Lower lobe of right lung (tissue), 2 donors: Measurements from ENCODE around the gene GUK1. TPM values are rescaled to one million over a fixed set of nuclear protein-coding genes. Genes with fewer than 3 reads are reported as not detected.
A peak's percentile ranks its signal among the peaks of the same experiment; 100 is the strongest.

Experiments
- ATAC-seq, 2 donors: fragments of 200-7000 bp; cut with Tn5 transposase; one replicate each; pipeline ENCODE4 v1.9.1; 2020 to 2022; ENCODE audit warnings: mild to moderate bottlenecking in 2 of 2, moderate library complexity in 2 of 2
- DNase-seq: peaks from one replicate; pipeline ENCODE4 v3.0.0-alpha.2; 2020
- H3K27ac ChIP-seq: fragments of 200-600 bp; one replicate; pipeline ENCODE4 v1.8.0; 2022
- H3K27me3 ChIP-seq: fragments of 200-600 bp; one replicate; pipeline ENCODE4 v1.8.0; 2022; ENCODE audit warnings: low read depth
- H3K36me3 ChIP-seq: fragments of 200-600 bp; one replicate; pipeline ENCODE4 v1.8.0; 2022; ENCODE audit warnings: mild to moderate bottlenecking
- H3K4me1 ChIP-seq: fragments of 200-600 bp; one replicate; pipeline ENCODE4 v1.8.0; 2022
- H3K4me3 ChIP-seq: fragments of 200-600 bp; one replicate; pipeline ENCODE4 v1.8.0; 2022; ENCODE audit warnings: mild to moderate bottlenecking
- H3K9me3 ChIP-seq: fragments of 200-600 bp; one replicate; pipeline ENCODE4 v1.8.0; 2022
- intact Hi-C: fragments of 100-400 bp; cut with DNase I; formaldehyde crosslinking; loops from one replicate; pipeline ENCODE4 v1.11.0; 2022
- total RNA-seq: library from RNA; stranded (reverse); fragmentation: NEBNext Ultra II Directional; extraction: Animal tissue kit (Norgen Biotek cat#: 25700); gene quantifications from one replicate; pipeline ENCODE4 v1.2.1, GENCODE V29; 2021
- TF ChIP-seq, protein P1 (sequence below): fragments of 200-600 bp; IDR thresholded peaks from one replicate; pipeline ENCODE4 v1.8.0; 2022; ENCODE audit warnings: antibody characterized with exemption, mild to moderate bottlenecking
- donor health status: DM: no; HTN: yes; CAD: no; lungs with severe emphysema.

Gene GUK1
- total RNA-seq, 1 donor from 2014 or later, result 192 TPM

DNA sequence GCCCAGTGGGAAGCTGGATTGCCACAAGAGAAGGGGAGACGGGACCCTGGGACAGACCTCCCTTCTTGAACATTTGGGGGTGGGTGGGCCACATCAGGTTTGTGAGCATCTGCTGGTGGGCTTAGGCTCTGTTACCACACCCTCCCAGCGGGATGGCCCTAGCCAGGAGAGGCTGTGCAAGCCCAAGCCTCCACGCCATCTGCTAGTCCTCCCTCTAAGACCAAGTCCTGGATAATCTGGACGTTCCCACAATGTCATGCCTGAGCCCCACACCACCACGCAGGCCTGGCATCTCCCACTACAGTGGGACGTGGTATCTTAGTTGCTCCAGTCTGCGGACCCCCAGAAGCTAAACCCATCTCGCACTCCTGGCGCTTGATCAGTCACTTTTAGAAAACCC lies 21.8 kb downstream of the GUK1 start:
- TF ChIP-seq, protein P1, sequence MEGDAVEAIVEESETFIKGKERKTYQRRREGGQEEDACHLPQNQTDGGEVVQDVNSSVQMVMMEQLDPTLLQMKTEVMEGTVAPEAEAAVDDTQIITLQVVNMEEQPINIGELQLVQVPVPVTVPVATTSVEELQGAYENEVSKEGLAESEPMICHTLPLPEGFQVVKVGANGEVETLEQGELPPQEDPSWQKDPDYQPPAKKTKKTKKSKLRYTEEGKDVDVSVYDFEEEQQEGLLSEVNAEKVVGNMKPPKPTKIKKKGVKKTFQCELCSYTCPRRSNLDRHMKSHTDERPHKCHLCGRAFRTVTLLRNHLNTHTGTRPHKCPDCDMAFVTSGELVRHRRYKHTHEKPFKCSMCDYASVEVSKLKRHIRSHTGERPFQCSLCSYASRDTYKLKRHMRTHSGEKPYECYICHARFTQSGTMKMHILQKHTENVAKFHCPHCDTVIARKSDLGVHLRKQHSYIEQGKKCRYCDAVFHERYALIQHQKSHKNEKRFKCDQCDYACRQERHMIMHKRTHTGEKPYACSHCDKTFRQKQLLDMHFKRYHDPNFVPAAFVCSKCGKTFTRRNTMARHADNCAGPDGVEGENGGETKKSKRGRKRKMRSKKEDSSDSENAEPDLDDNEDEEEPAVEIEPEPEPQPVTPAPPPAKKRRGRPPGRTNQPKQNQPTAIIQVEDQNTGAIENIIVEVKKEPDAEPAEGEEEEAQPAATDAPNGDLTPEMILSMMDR, result no peak
- Histone ChIP-seq H3K27ac (peak overlapping the region; percentile 100), H3K9me3 (no peaks in the 10 kb centered on the region), H3K27me3 (peaks cover 10% of the 10 kb centered on the region), H3K4me1 (peaks cover 47% of the 10 kb centered on the region), H3K4me3 (no peak overlapping the region), H3K36me3 (no peaks in the 10 kb centered on the region)
- ATAC-seq, result no peak
- DNase-seq, result peak; percentile 30
- intact Hi-C loops, result no loop called here

DNA sequence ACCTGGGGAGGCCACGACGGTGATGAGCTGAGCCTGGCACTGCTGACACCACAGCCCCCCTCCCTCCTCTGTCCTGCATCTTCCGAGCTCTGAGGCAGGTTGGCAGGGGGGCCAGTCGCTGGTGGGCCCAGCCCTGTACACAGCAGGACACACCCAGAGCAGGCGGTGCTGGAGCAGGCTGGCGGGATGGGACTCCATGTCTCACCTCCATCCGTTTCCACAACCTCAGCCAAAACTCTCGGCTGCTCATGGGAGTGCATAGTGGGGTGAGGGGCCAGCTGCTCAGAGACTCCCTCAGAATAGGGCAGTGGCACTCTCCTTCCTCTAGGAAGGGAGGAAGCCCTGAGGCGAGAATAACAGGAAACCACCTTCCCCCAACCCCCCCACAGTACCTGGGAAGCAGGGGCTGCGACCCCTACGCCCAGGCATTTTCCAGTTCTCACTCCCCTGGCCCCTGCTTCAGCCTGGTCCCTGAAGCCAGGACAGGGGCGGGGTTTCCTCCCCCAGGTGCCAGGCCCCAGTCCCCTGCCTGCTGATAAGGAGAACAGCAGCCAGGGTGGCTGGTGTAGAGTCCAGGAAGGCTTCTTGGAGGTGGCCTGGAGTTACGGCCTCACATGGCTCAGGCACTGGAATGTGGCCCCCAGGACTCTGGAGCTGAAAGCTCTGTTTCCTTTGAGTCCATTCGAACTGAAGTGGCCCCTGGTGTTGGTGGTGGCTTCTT lies 22.4 kb downstream of the GUK1 start:
- Histone ChIP-seq H3K4me3 (no peak overlapping the region), H3K9me3 (no peaks in the 10 kb centered on the region), H3K27me3 (peaks cover 10% of the 10 kb centered on the region), H3K27ac (peak overlapping the region; percentile 100), H3K4me1 (peaks cover 53% of the 10 kb centered on the region), H3K36me3 (no peaks in the 10 kb centered on the region)
- peak; percentile 57 for DNase-seq
- TF ChIP-seq, protein P1, result no peak
- intact Hi-C loops, result no loop called here
- ATAC-seq, result no peak

DNA sequence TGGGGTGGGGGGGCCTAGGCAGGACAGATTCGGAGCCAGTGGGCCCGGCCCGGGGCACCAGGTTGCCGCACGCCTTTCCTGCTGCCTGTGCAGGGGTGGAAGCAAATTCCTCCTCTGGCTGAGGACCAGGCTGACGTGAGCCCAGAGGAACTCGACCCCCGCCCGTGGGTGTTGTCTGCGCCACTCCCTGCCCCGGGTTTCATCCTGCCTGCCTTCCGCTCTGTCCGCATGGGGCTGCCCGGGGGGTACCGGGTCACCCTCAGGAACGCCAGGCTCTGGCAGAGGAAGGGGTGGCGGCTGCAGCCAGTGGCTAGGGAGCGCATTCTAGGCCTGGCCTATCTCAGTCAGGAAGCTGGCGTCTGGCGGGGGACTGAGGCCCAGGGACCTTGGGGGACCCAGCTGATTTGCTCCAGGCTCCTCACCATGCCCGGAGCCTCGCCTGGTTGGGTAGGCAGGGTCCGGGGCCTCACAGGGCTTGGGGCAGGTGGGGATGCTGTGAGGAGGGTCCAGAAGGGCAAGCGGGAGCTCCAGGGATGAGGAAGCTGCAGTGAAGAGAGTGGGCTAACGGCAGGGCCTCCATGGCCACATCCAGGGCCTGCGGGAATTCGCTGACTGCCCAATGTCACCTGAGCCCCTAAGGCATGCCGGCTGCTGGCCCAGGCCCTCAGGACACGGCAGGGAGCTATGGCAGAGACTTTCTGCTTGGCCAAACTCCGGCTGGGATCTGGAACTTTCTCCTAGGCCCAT lies 23.1 kb downstream of the GUK1 start:
- intact Hi-C loops, result no loop called here

DNA sequence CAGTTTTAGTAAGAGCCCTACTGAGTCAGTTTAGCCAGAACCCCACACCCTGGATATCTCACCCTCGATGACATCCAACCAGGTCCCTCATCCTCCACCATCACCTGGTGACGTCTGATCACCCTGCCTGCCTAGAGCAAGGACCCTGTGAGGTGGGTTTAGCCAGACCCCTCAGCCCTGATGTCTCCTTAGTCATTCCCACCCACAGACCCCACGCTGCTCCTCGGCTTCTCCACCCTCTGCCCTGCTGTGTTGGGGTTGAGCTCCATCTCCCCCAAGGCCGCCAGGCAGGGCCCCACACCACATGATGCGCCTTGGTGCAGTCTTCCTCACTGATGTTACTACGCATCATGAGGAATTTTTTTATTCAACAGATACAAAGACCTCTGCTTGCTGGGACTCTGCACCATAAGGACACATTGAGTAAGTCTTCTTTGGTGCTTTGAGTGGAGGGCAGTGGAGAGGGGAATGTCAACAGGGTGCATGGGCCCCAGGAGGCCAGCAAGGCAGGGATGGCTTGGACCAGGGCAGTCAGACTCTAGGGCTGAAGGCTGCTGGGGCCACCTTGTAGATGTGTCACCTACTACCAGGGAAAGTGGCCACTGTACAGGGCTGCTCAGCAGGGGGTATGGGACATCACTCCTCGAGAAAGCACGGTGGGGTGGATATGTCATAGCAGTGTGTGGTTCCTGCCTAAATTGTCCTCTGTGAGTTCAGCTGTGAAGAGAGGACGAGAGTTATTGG lies 23.9 kb downstream of the GUK1 start:
- Histone ChIP-seq H3K36me3 (peaks cover 7% of the 10 kb centered on the region), H3K4me1 (peaks cover 55% of the 10 kb centered on the region), H3K4me3 (no peak overlapping the region), H3K27ac (peak overlapping the region; percentile 100), H3K27me3 (peaks cover 10% of the 10 kb centered on the region), H3K9me3 (no peaks in the 10 kb centered on the region)
- TF ChIP-seq, protein P1, result no peak
- intact Hi-C loops, result no loop called here
- ATAC-seq (no peak), DNase-seq (peak; percentile 43)

More for the DNA sequence above, 23.1 kb downstream of the GUK1 start:
- peaks cover 55% of the 10 kb centered on the region for H3K4me1 ChIP-seq
- H3K27me3 ChIP-seq, result peaks cover 10% of the 10 kb centered on the region
- peaks cover 5% of the 10 kb centered on the region for H3K36me3 ChIP-seq
- H3K4me3 ChIP-seq, result peak overlapping the region; percentile 2
- TF ChIP-seq, protein P1, result no peak
- peak; percentile 75 for DNase-seq
- ATAC-seq, result no peak
- peak overlapping the region; percentile 100 for H3K27ac ChIP-seq
- H3K9me3 ChIP-seq, result no peaks in the 10 kb centered on the region

DNA sequence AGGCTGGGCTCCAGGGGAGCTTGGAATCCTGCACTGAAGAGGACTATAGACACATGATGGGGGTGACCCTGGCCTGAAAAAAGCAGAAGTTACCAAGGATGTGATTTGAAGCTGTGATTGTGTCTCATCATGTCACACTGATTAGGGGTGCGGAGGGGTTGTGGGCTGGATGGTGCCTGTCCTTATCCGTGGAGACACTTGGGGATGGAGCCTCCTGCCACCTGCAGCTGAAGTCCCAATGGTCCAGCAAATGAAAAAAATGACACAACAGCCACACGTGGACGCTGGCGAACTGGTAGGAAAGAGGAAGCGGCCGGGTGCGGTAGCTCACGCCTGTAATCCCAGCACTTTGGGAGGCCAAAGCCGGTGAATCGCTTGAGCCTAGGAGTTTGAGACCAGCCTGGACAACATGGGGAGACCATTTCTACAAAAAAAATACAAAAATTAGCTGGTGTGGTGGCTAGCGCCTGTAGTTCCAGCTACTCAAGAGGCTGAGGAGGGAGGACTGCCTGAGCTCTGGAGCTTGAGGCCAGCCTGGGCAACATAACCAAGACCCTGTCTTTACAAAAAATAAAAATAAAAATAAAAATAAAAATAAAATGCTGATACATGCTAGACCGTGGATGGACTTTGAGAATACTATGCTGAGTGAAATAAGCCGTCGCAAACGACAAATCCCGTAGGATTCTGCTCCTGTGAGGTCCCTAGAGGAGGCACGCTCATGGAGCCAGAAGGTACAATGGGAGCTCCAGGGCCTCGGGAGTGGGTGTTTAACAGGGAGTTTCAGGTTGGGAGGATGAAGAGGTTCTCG lies 24.7 kb downstream of the GUK1 start:
- Histone ChIP-seq H3K9me3 (no peaks in the 10 kb centered on the region), H3K27ac (peak overlapping the region; percentile 100), H3K27me3 (peaks cover 8% of the 10 kb centered on the region), H3K36me3 (peaks cover 7% of the 10 kb centered on the region), H3K4me1 (peaks cover 55% of the 10 kb centered on the region), H3K4me3 (peak overlapping the region; percentile 77)
- ATAC-seq, result no peak
- TF ChIP-seq, protein P1, result no peak
- peak; percentile 61 for DNase-seq
- intact Hi-C loops, result no loop called here
